A673 (cell line): ENCODE data around the gene ZNF865.

Source experiments
- CTCF ChIP-seq: fragments of 300-800, 200-600 bp; sonication (generic); conservative IDR thresholded peaks from 2 replicates; pipeline ENCODE4 v1.5.1; 2017; ENCODE audit warnings: low read depth, mild to moderate bottlenecking, antibody characterized with exemption, low read length, moderate library complexity, mixed read lengths
- EZH2 ChIP-seq: fragments of 200-600 bp; sonication (generic); IDR thresholded peaks from 2 replicates; pipeline ENCODE4 v1.6.1; 2017; ENCODE audit warnings: borderline replicate concordance, low read depth, mild to moderate bottlenecking, mixed read lengths, antibody characterized with exemption, low read length; ENCODE audit not compliant: poor library complexity, severe bottlenecking

GRCh38 chr19:55637534-55637933 is 32.1 kb downstream of the ZNF865 start:
- no peak for TF ChIP-seq EZH2
- TF ChIP-seq CTCF, result no peak
